AG10803 (cell line): ENCODE results near the gene CLASP2.

Source experiments
- DNase-seq: peaks from one replicate; pipeline ENCODE4 v3.0.0; 2010; ENCODE audit warnings: low read depth
- H3K4me3 ChIP-seq: 2 replicates; pipeline ENCODE4 v1.5.1; 2011; ENCODE audit warnings: mild to moderate bottlenecking, low read length, control low read depth
- TF ChIP-seq, protein P1 (sequence below): conservative IDR thresholded peaks from 2 replicates; pipeline ENCODE4 v1.5.1; 2011; ENCODE audit warnings: mild to moderate bottlenecking, low read length, control low read depth, inconsistent platforms

Gene CLASP2

DNA sequence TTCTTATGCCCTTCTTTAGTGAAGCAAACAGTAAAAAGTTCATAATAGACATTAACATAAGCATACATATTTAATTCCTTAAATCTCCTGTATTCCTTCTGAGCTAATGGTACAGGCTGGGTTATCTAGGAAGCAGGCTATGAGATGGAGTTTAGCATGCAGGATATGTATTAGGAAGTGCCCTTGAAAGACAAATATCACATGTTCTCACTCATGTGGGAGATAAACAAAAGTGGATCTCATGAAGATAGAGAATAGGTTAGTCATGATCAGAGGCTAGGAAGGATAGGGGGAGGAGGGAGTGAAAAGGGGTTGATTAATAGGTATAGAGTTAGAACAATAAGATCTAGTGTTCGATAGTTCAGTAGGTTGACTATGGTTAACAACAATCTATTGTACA lies 105.4 kb downstream of the CLASP2 start:
- no peak overlapping the region for H3K4me3 ChIP-seq
- TF ChIP-seq, protein P1, sequence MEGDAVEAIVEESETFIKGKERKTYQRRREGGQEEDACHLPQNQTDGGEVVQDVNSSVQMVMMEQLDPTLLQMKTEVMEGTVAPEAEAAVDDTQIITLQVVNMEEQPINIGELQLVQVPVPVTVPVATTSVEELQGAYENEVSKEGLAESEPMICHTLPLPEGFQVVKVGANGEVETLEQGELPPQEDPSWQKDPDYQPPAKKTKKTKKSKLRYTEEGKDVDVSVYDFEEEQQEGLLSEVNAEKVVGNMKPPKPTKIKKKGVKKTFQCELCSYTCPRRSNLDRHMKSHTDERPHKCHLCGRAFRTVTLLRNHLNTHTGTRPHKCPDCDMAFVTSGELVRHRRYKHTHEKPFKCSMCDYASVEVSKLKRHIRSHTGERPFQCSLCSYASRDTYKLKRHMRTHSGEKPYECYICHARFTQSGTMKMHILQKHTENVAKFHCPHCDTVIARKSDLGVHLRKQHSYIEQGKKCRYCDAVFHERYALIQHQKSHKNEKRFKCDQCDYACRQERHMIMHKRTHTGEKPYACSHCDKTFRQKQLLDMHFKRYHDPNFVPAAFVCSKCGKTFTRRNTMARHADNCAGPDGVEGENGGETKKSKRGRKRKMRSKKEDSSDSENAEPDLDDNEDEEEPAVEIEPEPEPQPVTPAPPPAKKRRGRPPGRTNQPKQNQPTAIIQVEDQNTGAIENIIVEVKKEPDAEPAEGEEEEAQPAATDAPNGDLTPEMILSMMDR, result no peak
- DNase-seq, result no peak

DNA sequence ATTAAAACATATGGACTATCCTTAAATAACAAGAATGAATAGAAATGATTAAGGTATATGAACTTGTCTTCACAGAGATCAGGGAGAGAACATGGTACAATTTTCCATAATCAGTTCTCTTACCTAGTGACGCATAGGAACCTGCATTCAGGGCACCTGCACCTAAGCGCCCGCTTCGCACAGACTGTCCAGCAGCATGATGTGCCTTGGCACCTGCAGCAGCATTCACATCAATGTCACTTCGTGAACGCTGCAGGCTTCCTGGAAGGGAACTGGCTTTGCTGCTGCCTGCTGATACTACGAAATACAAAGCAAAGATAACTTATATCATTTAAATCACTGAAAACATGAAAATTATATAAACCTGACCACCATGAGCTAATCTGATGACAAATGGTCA lies 115.2 kb downstream of the CLASP2 start:
- H3K4me3 ChIP-seq, result no peak overlapping the region
- DNase-seq, result no peak
- TF ChIP-seq, protein P1, result no peak

DNA sequence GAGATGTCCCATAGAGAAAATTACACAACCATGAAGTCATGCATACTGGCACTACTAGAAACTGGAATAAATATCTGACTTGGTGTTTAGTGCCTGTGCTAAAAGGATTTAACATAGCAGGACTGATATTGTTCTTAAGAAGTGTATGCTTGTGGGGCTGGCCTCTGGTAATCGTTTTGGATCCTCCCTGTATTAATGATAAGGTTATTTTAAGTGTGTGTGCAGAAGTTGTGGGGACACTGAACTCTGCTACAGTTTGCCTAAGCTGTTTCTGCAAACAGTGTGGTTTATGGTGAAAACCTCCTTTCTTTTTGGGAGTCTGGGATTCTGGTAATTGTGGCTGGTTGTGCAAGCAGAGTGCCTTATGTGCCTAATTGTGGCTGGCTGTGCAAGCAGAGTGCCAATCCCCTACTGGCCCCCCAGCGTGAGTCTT lies 120.8 kb downstream of the CLASP2 start:
- TF ChIP-seq, protein P1, result no peak
- H3K4me3 ChIP-seq, result no peak overlapping the region
- peak; percentile 12 for DNase-seq

DNA sequence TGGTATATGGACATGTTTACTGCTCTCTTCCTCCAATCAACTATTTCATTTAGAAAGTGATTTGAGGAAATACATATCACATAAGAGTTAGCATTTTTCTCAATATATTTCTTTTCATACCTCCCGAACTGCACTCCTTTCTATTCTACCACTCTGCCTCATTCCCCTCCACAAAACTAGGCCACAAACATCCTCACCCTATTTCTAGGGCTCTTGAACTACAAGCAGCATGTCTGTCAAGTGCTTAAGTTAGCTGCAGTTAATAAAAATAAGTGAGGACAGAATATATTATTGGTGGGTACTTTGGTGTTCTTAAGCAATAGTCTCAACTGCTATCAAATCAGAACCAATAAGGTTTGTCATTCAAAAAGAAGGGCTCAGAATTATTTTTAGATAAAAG lies 125.1 kb downstream of the CLASP2 start:
- no peak for DNase-seq
- TF ChIP-seq, protein P1, result no peak

DNA sequence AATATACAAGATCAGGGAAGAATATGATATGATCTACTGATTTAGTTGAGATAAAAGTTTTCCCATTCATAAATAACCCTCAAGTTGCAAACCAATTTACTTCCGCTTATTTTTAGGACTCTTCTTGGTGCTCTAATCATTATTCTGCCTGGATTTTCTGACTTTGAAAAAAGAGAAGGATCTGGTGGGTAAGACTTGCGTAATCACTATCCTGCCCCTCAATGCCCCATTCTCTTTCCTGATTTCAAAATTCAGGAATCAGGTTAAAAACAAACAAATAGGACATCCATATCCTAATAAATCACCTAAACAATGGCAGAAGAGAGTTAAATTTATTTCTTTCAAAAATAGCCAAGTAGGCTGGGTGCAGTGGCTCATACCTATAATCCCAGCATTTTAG lies 127.5 kb downstream of the CLASP2 start:
- no peak for DNase-seq
- H3K4me3 ChIP-seq, result no peak overlapping the region
- TF ChIP-seq, protein P1, result no peak

More for the DNA sequence above, 125.1 kb downstream of the CLASP2 start:
- H3K4me3 ChIP-seq, result no peak overlapping the region

DNA sequence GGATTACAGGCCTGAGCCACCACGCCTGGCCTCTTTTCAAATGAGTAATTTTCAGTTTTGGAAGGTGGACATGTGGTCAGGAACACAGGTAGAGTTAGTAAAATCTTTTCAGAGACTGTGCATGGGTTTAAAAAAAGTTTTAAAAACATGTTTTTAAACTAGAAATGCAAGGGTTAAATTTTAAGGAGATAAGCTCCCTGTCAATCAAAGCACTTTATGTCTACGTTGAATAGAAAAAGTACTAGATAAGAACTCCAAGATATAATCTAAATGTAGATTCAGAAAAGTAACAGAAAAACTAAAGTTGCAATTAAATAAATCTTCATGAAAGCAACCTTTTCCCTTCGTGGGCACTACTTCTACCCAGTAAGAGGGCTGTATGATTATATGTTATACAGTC lies 131.7 kb downstream of the CLASP2 start:
- no peak overlapping the region for H3K4me3 ChIP-seq
- no peak for DNase-seq
- TF ChIP-seq, protein P1, result no peak

DNA sequence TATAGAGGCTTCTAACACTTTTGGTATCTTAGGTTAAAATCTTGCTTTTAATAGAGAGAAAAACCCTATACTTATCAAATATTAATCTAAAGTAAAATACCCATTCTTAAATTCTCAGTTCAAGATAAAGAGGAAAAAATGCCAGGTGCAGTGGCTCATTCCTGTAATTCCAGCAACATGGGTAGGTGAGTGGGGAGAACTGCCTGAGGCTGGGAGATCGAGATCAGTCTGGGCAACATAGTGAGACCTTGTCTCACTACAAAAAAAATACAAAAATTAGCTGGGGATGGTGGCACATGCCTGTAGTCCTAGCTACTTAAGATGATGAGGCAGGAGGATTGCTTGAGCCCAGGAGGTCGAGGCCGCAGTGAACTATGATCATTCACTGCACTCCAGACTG lies 135.8 kb downstream of the CLASP2 start:
- TF ChIP-seq, protein P1, result no peak
- no peak for DNase-seq

More for the DNA sequence above, 135.8 kb downstream of the CLASP2 start:
- H3K4me3 ChIP-seq, result no peak overlapping the region
